NAMALWA (cell line): Measurements from ENCODE around the gene EXOSC5.

Experiments
- DNase-seq: peaks from one replicate; pipeline ENCODE4 v3.0.0-alpha.2; 2015; ENCODE audit warnings: low spot score

The EXOSC5 gene

DNA sequence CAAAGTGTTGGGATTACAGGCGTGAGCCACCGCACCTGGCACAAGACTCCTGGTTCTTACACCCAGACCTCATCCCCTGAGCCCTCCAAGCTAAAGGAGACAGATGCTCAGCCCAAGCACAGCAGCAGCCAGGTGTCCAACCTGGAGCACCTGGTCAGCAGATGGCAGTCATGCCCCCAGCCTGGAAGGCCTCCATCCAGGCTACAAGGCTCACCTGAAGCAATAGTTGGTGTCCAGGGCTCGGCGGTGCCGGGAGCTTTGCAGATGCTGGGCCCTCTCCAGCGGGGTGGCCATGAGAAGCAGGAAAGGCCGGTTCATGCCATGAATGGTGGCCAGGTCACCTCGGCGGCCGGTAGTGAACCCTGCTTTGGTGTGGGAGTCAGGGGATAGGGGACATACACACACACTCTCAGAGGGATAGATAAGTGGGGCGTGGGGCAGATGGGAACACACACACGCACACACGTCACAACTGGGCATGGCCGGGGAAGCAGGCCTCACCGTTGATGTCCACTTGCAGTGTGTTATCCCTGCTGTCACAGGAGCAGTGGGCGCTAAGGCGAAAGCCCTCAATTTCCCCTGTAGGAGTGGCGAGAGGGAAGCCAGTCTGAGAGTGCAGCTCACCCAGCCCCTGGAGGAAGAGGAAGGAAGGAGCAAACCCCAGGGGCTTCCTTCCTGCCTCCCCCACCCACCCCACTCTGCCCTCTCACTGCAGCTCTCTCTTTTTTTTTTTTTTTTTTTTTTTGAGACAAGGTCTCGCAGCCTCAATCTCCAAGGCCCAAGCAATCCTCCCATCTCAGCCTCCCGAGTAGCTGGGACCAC, 55.3 kb downstream of the EXOSC5 start:
- DNase-seq: no peak

DNA sequence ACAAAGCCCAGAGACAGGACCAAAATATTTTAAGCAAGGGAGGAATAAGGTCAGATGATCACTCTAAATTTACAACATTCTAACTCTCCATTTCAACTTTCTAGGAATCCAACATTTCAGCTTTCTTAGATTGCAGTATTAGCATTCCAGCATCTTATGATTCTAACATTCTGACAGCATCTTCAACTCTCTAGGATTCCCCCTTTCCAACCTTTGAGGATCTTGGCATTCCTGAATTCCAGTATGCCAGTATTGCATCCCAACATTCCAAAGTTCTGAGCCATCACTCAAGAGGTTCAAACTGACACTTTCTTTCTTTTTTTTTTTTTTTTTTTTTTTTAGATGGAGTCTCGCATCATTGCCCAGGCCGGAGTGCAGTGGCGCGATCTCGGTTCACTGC, 57.2 kb downstream of the EXOSC5 start:
- no peak for DNase-seq
